Measurements from ENCODE around the gene GALNT14.

GALNT14 gene

GRCh38 chr2:31132786-31133185 is 5.5 kb downstream of the GALNT14 start:
- DNase-seq, result no peak

- DNase-seq, result no peak
Observed at GRCh38 chr2:31131871-31132270, 6.4 kb downstream of the GALNT14 start.

GRCh38 chr2:31129375-31130171 is 8.7 kb downstream of the GALNT14 start:
- peak; percentile 58 for DNase-seq

- DNase-seq, result no peak
Observed at GRCh38 chr2:31127931-31128330, 10.3 kb downstream of the GALNT14 start.

- no peak for DNase-seq
Observed at GRCh38 chr2:31125918-31126695, 12.1 kb downstream of the GALNT14 start.

- DNase-seq, result no peak
Observed at GRCh38 chr2:31124904-31125303, 13.3 kb downstream of the GALNT14 start.

- no peak for DNase-seq
Observed at GRCh38 chr2:31122133-31122532, 16.1 kb downstream of the GALNT14 start.

GRCh38 chr2:31113765-31114164 is 24.5 kb downstream of the GALNT14 start:
- no peak for DNase-seq

- no peak for DNase-seq
Observed at GRCh38 chr2:31112544-31112943, 25.7 kb downstream of the GALNT14 start.

- DNase-seq, result no peak
Observed at GRCh38 chr2:31110998-31111397, 27.2 kb downstream of the GALNT14 start.

GRCh38 chr2:31110431-31110830 is 27.8 kb downstream of the GALNT14 start:
- DNase-seq, result no peak

- DNase-seq, result no peak
Observed at GRCh38 chr2:31109633-31110192, 28.5 kb downstream of the GALNT14 start.

GRCh38 chr2:31108561-31109286 is 29.5 kb downstream of the GALNT14 start:
- no peak for DNase-seq

- DNase-seq, result no peak
Observed at GRCh38 chr2:31107591-31108300, 30.5 kb downstream of the GALNT14 start.

GRCh38 chr2:31101701-31102100 is 36.5 kb downstream of the GALNT14 start:
- no peak for DNase-seq

- DNase-seq, result no peak
Observed at GRCh38 chr2:31097962-31098613, 40.2 kb downstream of the GALNT14 start.

- no peak for DNase-seq
Observed at GRCh38 chr2:31090188-31090587, 48.1 kb downstream of the GALNT14 start.

GRCh38 chr2:31089645-31090044 is 48.6 kb downstream of the GALNT14 start:
- DNase-seq, result no peak

- no peak for DNase-seq
Observed at GRCh38 chr2:31088504-31089195, 49.6 kb downstream of the GALNT14 start.

GRCh38 chr2:31087491-31087890 is 50.7 kb downstream of the GALNT14 start:
- DNase-seq, result no peak

GRCh38 chr2:31086590-31086989 is 51.6 kb downstream of the GALNT14 start:
- DNase-seq, result no peak
